Myometrial cell (primary cell): ENCODE measurements around the gene ABI2. TPM values are rescaled to one million over a fixed set of nuclear protein-coding genes. Genes with fewer than 3 reads are reported as not detected.

Source experiments
- total RNA-seq: library from RNA; depleted of rRNA; stranded (reverse); fragments of >200 nt; gene quantifications from 2 replicates; pipeline ENCODE4 v1.2.3, GENCODE V29; 2015

Gene ABI2
- total RNA-seq: 33.4 and 43.2 TPM in 2 replicates

DNA sequence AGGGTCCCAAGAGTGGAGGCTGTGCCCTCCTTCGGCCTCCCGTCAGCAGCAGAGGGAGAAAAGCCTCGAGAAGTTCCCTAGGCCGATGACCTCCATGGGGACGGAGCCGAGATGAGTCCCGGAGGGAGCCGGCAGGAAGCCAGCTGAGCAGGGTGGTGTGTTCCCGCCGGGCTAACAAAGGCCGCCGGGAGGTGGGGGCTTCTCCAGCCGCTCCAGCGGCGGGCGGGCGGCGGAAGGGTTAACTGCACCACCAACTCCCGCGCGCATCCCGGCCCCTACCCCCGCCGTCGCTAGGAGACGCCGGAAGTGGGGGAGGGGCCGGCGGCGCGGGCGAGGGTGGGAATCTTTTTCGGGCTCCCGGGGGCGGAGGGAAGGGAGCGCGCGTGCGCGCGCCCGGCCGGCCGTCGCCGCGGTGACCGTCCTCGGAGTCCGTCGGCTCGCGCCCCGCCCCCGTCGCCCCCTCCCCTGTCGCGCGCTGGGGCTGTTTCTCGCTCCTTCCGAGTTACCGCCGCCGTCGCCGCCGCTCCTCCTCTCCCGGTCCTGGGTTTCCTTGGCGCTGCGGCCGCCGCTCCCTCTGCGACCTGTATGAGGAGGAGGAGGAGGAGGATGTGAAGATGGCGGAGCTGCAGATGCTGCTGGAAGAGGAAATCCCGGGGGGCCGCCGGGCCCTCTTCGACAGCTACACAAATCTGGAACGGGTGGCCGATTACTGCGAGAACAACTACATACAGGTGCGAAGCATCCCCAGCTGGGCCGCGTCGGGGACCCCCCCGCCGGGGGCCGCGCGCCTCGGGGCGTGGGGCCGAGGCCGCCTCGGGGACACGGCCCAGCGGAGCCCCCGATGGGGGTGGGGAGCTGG, at the start of gene ABI2:
TSS of gene ABI2 (plus strand) at position 494 of the 859 bp plus-strand sequence. CDS start at position 615, 121 bp downstream.

Other genes with a start within 250 kb of the ABI2 start
- gene CYP20A1, start 89.4 kb upstream of the ABI2 start, total RNA-seq: 13.8 and 20.4 TPM in 2 replicates
- 6.6 and 9.4 TPM in 2 replicates for gene RAPH1, start 206.9 kb downstream of the ABI2 start, total RNA-seq